Gastroesophageal sphincter (tissue), 4 donors: Measurements from ENCODE around the gene GRIK3. TPM values are rescaled to one million over a fixed set of nuclear protein-coding genes. Genes with fewer than 3 reads are reported as not detected.

ENCODE experiments used
- ATAC-seq: fragments of 150-250 bp; one replicate; pipeline ENCODE4 v1.9.1; 2016; ENCODE audit warnings: mild to moderate bottlenecking, moderate library complexity
- H3K27ac ChIP-seq, 4 donors: fragments of 200-600 bp; sonication (generic) in 3 of 4; 1 replicate in 3 of 4; 2 replicates in 1 of 4; pipeline ENCODE4 v1.5.1; 2016 to 2019
- H3K27me3 ChIP-seq: fragments of 200-600 bp; sonication (generic); one replicate; pipeline ENCODE4 v1.5.1; 2019
- H3K36me3 ChIP-seq, 2 donors: fragments of 200-600 bp; sonication (generic); one replicate each; pipeline ENCODE4 v1.5.1; 2019; ENCODE audit warnings: control low read depth in 1 of 2
- H3K4me1 ChIP-seq, 3 donors: fragments of 200-600 bp; sonication (generic); 1 replicate in 2 of 3; 2 replicates in 1 of 3; pipeline ENCODE4 v1.5.1; 2016 to 2019; ENCODE audit warnings: control low read depth in 2 of 3
- H3K4me3 ChIP-seq, 2 donors: fragments of 200-600 bp; sonication (generic); one replicate each; pipeline ENCODE4 v1.5.1; 2019; ENCODE audit warnings: mild to moderate bottlenecking in 1 of 2, moderate library complexity in 1 of 2
- H3K9me3 ChIP-seq, 3 donors: fragments of 200-600 bp; sonication (generic); one replicate each; pipeline ENCODE4 v1.5.1; 2017 to 2019; ENCODE audit warnings: control low read depth in 2 of 3
- EP300 ChIP-seq: sonication (generic); formaldehyde crosslinking; IDR thresholded peaks from one replicate; pipeline ENCODE4 v1.6.1; 2017; ENCODE audit warnings: antibody characterized with exemption, mild to moderate bottlenecking
- POLR2A ChIP-seq, 2 donors: fragments of 450-650 bp; IDR thresholded peaks; one replicate each; pipeline ENCODE4 v1.6.1; 2017; ENCODE audit warnings: antibody characterized with exemption in 2 of 2, mild to moderate bottlenecking in 2 of 2, moderate library complexity in 1 of 2
- POLR2AphosphoS5 ChIP-seq: sonication (generic); formaldehyde crosslinking; IDR thresholded peaks from one replicate; pipeline ENCODE4 v1.6.1; 2017; ENCODE audit warnings: antibody characterized with exemption
- WGBS, 2 donors: methylation state at CpG; one replicate each; pipeline ENCODE4 v1.1.5; 2018; ENCODE audit warnings: low coverage in 1 of 2; 5-methylcytosine and 5-hydroxymethylcytosine counted together
- total RNA-seq, 4 donors: library from RNA; depleted of rRNA; stranded (reverse); fragments of >200 nt; gene quantifications; one replicate each; pipeline ENCODE4 v1.1.0, GENCODE V29; 2016
- TF ChIP-seq, protein P1 (sequence below), 4 experiments: fragments of 200-600 bp in 2 of 4; fragments of 450-650 bp in 2 of 4; sonication (generic) in 1 of 4; IDR thresholded peaks; one replicate each; pipeline ENCODE4 v1.5.1; 2017 to 2019; ENCODE audit warnings: antibody characterized with exemption in 4 of 4, mild to moderate bottlenecking in 2 of 4, moderate library complexity in 2 of 4

Gene GRIK3
- total RNA-seq, 4 donors from 2014 or later, result 3.1 to 7.8 (median 5.0) TPM

DNA sequence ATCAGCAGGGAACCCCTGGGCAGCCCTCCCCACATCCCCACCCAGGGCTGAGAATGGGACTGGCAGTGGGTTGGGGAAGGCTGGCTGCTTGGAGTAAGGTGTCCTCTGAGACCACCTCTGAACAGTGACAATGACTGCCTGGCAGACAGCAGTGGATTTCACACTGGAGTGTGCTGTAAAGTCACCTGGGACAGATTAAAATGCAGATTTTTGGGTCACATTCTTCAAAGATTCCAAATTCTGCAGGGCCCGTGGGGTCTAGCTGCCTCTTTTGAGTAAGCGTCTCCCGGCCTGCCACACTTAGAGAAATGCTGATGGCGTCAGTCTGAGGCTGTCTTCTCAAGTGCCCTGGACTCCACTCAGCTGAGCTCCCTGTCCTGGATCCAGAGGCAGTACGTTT, 164.5 kb downstream of the GRIK3 start:
- ATAC-seq, result no peak
- Histone ChIP-seq H3K27ac (no peak overlapping the region), H3K4me1 (no peaks in the 10 kb centered on the region), H3K27me3 (peaks cover 58% of the 10 kb centered on the region), H3K36me3 (no peaks in the 10 kb centered on the region), H3K9me3 (no peaks in the 10 kb centered on the region), H3K4me3 (no peak overlapping the region)
- WGBS, 2 donors, result 38% methylated on average over 4 of the region's 5 CpGs; no CpG with 5 or more reads in 1 of the 2 donors
- no peak for TF ChIP-seq POLR2AphosphoS5
- TF ChIP-seq EP300, result no peak
- TF ChIP-seq, protein P1, sequence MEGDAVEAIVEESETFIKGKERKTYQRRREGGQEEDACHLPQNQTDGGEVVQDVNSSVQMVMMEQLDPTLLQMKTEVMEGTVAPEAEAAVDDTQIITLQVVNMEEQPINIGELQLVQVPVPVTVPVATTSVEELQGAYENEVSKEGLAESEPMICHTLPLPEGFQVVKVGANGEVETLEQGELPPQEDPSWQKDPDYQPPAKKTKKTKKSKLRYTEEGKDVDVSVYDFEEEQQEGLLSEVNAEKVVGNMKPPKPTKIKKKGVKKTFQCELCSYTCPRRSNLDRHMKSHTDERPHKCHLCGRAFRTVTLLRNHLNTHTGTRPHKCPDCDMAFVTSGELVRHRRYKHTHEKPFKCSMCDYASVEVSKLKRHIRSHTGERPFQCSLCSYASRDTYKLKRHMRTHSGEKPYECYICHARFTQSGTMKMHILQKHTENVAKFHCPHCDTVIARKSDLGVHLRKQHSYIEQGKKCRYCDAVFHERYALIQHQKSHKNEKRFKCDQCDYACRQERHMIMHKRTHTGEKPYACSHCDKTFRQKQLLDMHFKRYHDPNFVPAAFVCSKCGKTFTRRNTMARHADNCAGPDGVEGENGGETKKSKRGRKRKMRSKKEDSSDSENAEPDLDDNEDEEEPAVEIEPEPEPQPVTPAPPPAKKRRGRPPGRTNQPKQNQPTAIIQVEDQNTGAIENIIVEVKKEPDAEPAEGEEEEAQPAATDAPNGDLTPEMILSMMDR (IDR thresholded peaks at IDR 0.05), result no peak
- TF ChIP-seq POLR2A (IDR thresholded peaks at IDR 0.05), result no peak

DNA sequence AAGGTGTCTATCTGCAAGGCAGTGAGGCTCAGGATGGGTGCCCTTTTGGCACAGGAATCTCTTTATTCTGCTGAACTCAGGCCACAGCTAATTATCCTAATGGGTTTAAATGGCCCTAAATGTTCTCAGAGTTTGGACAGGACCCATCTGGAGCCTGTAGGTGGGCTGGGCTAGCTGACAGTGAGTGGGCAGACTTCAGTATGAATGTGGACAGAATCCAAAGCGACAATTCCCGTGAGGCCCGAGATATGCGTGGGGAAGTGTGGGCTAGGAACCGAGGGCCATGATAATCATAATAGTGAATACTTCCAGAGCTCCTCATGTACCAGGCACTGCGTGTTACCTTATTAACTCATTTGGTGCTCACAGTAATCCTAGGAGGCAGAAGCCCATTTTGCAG, 165.3 kb downstream of the GRIK3 start:
- 21 to 51% methylated on average over 5 to 6 of the region's 6 CpGs for whole genome bisulfite sequencing, 2 donors
- no peak overlapping the region for H3K4me3 ChIP-seq
- H3K4me1 ChIP-seq, result no peaks in the 10 kb centered on the region
- H3K36me3 ChIP-seq, result no peaks in the 10 kb centered on the region
- TF ChIP-seq POLR2AphosphoS5, result no peak
- H3K9me3 ChIP-seq, result no peaks in the 10 kb centered on the region
- H3K27me3 ChIP-seq, result peaks cover 59% of the 10 kb centered on the region
- no peak for ATAC-seq
- H3K27ac ChIP-seq, result no peak overlapping the region

DNA sequence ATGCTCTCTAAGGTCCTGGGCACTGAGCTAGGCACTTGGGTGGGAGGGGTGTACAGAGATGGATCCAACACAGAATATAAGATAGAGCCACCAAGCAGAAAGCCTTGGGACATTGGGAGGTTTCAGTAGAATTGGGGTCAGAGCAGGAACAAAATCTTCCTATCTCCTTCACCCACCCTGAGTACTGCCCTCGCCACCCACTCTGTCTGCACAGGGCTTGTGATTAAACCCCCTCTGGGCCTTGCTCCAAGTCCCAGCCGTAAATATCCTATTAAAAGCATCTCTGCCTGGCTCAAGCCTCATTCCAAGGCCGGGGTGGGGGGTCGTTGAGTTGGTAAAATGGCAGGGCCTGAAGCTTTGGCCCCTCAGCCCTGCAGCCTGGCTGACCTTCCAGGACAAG, 166.7 kb downstream of the GRIK3 start:
- Histone ChIP-seq H3K27me3 (peaks cover 62% of the 10 kb centered on the region), H3K4me3 (no peak overlapping the region), H3K9me3 (no peaks in the 10 kb centered on the region), H3K27ac (no peak overlapping the region), H3K36me3 (no peaks in the 10 kb centered on the region), H3K4me1 (no peaks in the 10 kb centered on the region)
- 48 to 80% methylated on average over 3 to 4 of the region's 4 CpGs for WGBS, 2 donors
- ATAC-seq, result no peak
- TF ChIP-seq POLR2A (IDR thresholded peaks at IDR 0.05), result no peak
- TF ChIP-seq POLR2AphosphoS5, result no peak
- TF ChIP-seq, protein P1 (IDR thresholded peaks at IDR 0.05), result no peak
- no peak for TF ChIP-seq EP300

DNA sequence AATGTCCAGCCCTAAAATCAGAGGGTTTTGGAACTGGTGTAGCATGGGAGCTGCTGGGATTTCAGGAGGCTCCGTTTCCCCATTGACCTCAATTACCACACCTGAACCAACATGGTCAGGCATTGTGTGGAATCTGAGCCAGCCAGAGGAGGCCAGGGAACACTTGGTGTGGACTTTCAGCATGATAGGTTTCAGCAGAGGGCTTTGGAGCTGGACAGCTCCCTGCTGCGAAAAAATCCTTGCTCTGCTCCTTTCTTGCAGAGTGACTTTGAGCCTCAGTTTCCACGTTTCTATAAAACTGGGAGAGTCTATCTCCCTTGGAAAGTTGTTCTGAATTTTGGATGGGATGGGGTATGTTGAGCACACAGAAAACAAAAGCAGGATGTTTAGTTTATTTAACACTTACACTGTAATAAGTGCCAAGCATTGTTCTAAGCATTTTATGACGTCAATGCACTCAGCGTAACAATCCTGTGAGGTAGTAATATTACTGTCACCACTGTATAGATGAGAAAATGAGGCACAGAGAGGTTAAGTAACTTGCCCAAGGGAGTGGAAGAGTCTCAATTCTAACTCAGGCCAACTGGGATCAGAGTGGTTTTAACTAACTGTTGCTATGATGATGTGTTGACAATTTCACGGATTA, 168.0 kb downstream of the GRIK3 start:
- Histone ChIP-seq H3K27ac (peak overlapping the region in 3 of 4 donors; percentile 13 to 62 (median 45)), H3K4me3 (no peak overlapping the region), H3K4me1 (no peaks in the 10 kb centered on the region), H3K27me3 (peaks cover 65% of the 10 kb centered on the region), H3K36me3 (no peaks in the 10 kb centered on the region), H3K9me3 (no peaks in the 10 kb centered on the region)
- no peak for TF ChIP-seq POLR2A (IDR thresholded peaks at IDR 0.05)
- TF ChIP-seq, protein P1 (IDR thresholded peaks at IDR 0.05), result no peak
- TF ChIP-seq EP300, result no peak
- TF ChIP-seq POLR2AphosphoS5, result no peak
- WGBS, 2 donors, result 37% methylated on average over 4 to 5 of the region's 6 CpGs
- no peak for ATAC-seq

DNA sequence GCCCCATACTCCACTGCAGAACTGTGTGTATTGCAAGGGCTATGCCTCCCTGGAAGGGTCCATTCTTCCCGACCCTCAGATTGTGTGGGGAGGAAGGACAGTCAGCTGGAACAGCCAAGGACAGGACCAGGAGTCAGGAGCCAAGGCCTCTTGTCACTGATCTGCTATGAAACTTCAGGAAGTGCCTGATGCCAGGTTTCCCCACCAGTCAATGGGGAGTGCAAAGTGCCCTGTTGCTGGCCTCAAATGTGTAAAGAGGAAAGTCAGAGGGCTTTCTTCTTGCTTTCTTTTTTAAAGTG, 168.8 kb downstream of the GRIK3 start:
- H3K27ac ChIP-seq, result peak overlapping the region in 3 of 4 donors; percentile 13 to 62 (median 45)
- H3K27me3 ChIP-seq, result peaks cover 67% of the 10 kb centered on the region
- no peak for ATAC-seq
- H3K4me1 ChIP-seq, result no peaks in the 10 kb centered on the region
- 20% methylated on average over 1 of the region's 1 CpG; no CpG with 5 or more reads in 1 of the 2 donors for WGBS, 2 donors
- no peaks in the 10 kb centered on the region for H3K36me3 ChIP-seq
- TF ChIP-seq POLR2AphosphoS5, result no peak
- TF ChIP-seq EP300, result no peak
- TF ChIP-seq POLR2A (IDR thresholded peaks at IDR 0.05), result no peak
- TF ChIP-seq, protein P1 (IDR thresholded peaks at IDR 0.05), result no peak
- no peak overlapping the region for H3K4me3 ChIP-seq
- no peaks in the 10 kb centered on the region for H3K9me3 ChIP-seq
